ENCODE results near the gene SNRPA. TPM values are rescaled to one million over a fixed set of nuclear protein-coding genes. Genes with fewer than 3 reads are reported as not detected.

SNRPA gene
- polyA plus RNA-seq, 1 donor (not counting 4 experiments of a cell fraction or from before 2014, with no cell fraction given): 93.4 TPM

DNA sequence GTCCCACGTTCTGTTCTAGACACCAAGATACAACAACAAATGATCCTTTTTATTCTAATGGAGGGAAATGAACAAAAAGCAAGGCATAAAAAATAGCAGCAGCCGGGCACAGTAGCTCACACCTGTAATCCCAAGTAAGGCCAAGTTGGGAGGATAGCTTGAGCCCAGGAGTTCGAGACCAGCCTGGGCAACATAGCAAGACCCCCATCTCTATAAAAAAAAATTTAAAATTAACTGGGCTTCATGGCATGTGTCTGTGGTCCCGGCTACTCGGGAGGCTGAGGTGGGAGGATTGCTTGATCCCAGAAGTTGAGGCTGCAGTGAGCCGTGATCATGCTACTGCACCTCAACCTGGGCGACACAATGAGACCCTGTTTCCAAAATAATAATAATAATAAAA is 25.4 kb downstream of the SNRPA start:
- Histone ChIP-seq H4K20me1 (ENCODE audit: control insufficient read depth, extremely low read depth, insufficient read depth, low read length) (no peaks in the 10 kb centered on the region), H3K9me1 (ENCODE audit: control insufficient read depth, extremely low read depth, insufficient read depth, low read length) (no peaks in the 10 kb centered on the region), H3K79me2 (ENCODE audit: control insufficient read depth, insufficient read depth, low read length) (no peaks in the 10 kb centered on the region), H2AFZ (ENCODE audit: control insufficient read depth, low read length) (no peak overlapping the region), H3K36me3 (ENCODE audit: control insufficient read depth in 2 of 2, extremely low read depth in 1 of 2, insufficient read depth in 2 of 2, low read length in 2 of 2) (no peaks in the 10 kb centered on the region), H3K27ac (ENCODE audit: control insufficient read depth, insufficient read depth, low read length) (no peak overlapping the region), H3K27me3 (ENCODE audit: control insufficient read depth, extremely low read depth, insufficient read depth, low read length) (no peaks in the 10 kb centered on the region), H3K4me2 (ENCODE audit: control insufficient read depth, extremely low read depth, insufficient read depth, low read depth, low read length) (no peak overlapping the region), H3K9ac (ENCODE audit: control insufficient read depth, extremely low read depth, insufficient read depth, low read length) (no peak overlapping the region), H3K9me3 (ENCODE audit: control insufficient read depth, low read depth, low read length) (no peaks in the 10 kb centered on the region), H3K4me3 (ENCODE audit: control insufficient read depth in 2 of 3, extremely low read depth in 1 of 3, insufficient read depth in 2 of 3, low read depth in 1 of 3, low read length in 3 of 3) (no peak overlapping the region), H3K4me1 (ENCODE audit: control insufficient read depth, extremely low read depth, insufficient read depth, low read length) (peaks cover 26% of the 10 kb centered on the region)
- dilution Hi-C loops (cut with MboI; ENCODE audit: extremely low pct_ligation_motif_present, low sequenced_read_pairs): no loop called here
- FAIRE-seq (no peak), DNase-seq (ENCODE audit: low read depth, low spot score) (no peak)
- TF ChIP-seq CTCF (optimal IDR thresholded peaks at IDR 0.05 in 1 of 3, IDR thresholded peaks at IDR 0.05 in 1 of 3, conservative IDR thresholded peaks at IDR 0.05 in 1 of 3; ENCODE audit: extremely low read depth in 1 of 3, insufficient read depth in 2 of 3, low read length in 3 of 3) (no peak), EZH2 (IDR thresholded peaks at IDR 0.05; ENCODE audit: low read length) (no peak)

DNA sequence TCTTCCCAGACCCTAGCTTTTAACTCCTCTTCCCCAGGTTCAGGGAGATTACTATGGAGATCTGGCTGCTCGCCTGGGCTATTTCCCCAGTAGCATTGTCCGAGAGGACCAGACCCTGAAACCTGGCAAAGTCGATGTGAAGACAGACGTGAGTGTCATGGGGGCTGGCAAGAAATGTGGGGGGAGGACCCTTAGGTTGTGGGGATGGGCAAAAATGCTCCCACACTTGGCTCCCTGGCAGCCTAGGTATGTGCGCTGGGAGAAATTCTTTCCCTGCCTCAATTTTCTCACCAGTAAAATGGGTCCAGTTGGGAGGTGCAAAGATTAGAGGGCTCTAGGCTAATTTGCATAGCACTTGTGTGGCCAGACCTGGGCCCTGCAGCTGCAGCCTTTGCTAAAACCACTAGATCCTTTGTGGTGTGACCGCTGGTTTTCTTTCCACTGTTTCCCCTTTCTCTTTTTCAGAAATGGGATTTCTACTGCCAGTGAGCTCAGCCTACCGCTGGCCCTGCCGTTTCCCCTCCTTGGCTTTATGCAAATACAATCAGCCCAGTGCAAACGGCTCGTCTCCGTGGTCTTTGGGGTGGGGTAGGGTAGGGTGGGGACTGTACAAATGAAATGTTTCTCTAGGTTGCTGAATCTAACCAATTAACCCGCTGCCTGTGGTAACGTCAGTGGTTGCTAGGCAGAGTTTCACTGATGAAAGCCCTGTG is 26.1 kb downstream of the SNRPA start:
- dilution Hi-C loops (cut with MboI; ENCODE audit: extremely low pct_ligation_motif_present, low sequenced_read_pairs): no loop called here
- peak overlapping the region; percentile 98 for H3K27ac ChIP-seq (ENCODE audit: control insufficient read depth, insufficient read depth, low read length)
- peak overlapping the region; percentile 100 for H3K4me2 ChIP-seq (ENCODE audit: control insufficient read depth, extremely low read depth, insufficient read depth, low read depth, low read length)
- DNase-seq (ENCODE audit: low read depth, low spot score) (peak; percentile 46), FAIRE-seq (peak; percentile 73)
- H3K4me3 ChIP-seq (ENCODE audit: control insufficient read depth in 2 of 3, extremely low read depth in 1 of 3, insufficient read depth in 2 of 3, low read depth in 1 of 3, low read length in 3 of 3): peak overlapping the region; percentile 70 to 96 (median 81)
- H3K9ac ChIP-seq (ENCODE audit: control insufficient read depth, extremely low read depth, insufficient read depth, low read length): peak overlapping the region; percentile 93
- H3K79me2 ChIP-seq (ENCODE audit: control insufficient read depth, insufficient read depth, low read length): no peaks in the 10 kb centered on the region
- peaks cover 26% of the 10 kb centered on the region for H3K4me1 ChIP-seq (ENCODE audit: control insufficient read depth, extremely low read depth, insufficient read depth, low read length)
- H3K9me1 ChIP-seq (ENCODE audit: control insufficient read depth, extremely low read depth, insufficient read depth, low read length): no peaks in the 10 kb centered on the region
- H3K27me3 ChIP-seq (ENCODE audit: control insufficient read depth, extremely low read depth, insufficient read depth, low read length): no peaks in the 10 kb centered on the region
- TF ChIP-seq EZH2 (IDR thresholded peaks at IDR 0.05; ENCODE audit: low read length): no peak
- TF ChIP-seq CTCF (optimal IDR thresholded peaks at IDR 0.05 in 1 of 3, IDR thresholded peaks at IDR 0.05 in 1 of 3, conservative IDR thresholded peaks at IDR 0.05 in 1 of 3; ENCODE audit: extremely low read depth in 1 of 3, insufficient read depth in 2 of 3, low read length in 3 of 3): no peak
- peak overlapping the region; percentile 90 for H2AFZ ChIP-seq (ENCODE audit: control insufficient read depth, low read length)
- no peaks in the 10 kb centered on the region for H3K9me3 ChIP-seq (ENCODE audit: control insufficient read depth, low read depth, low read length)
- H3K36me3 ChIP-seq (ENCODE audit: control insufficient read depth in 2 of 2, extremely low read depth in 1 of 2, insufficient read depth in 2 of 2, low read length in 2 of 2): no peaks in the 10 kb centered on the region
- H4K20me1 ChIP-seq (ENCODE audit: control insufficient read depth, extremely low read depth, insufficient read depth, low read length): no peaks in the 10 kb centered on the region

Measured in keratinocyte (primary cell).